Upper lobe of left lung (tissue), 6 donors: ENCODE data around the gene KRT82. TPM values are rescaled to one million over a fixed set of nuclear protein-coding genes. Genes with fewer than 3 reads are reported as not detected.

Experiments used
- ATAC-seq, 2 donors: fragments of 200-7000 bp; cut with Tn5 transposase; one replicate each; pipeline ENCODE4 v1.9.1; 2022; ENCODE audit warnings: mild to moderate bottlenecking in 2 of 2, moderate library complexity in 2 of 2; ENCODE audit not compliant: low FRiP score in 2 of 2
- DNase-seq, 2 donors: peaks; one replicate each; pipeline ENCODE4 v3.0.0-alpha.2; 2019 to 2020
- H3K27ac ChIP-seq, 4 donors: fragments of 200-600 bp; sonication (generic); one replicate each; pipeline ENCODE4 v1.5.1; 2016 to 2019
- H3K27me3 ChIP-seq, 4 donors: fragments of 200-600 bp; sonication (generic); one replicate each; pipeline ENCODE4 v1.5.1; 2017 to 2019
- H3K36me3 ChIP-seq, 4 donors: fragments of 200-600 bp; sonication (generic); one replicate each; pipeline ENCODE4 v1.5.1; 2016 to 2019
- H3K4me1 ChIP-seq, 4 donors: fragments of 200-600 bp; sonication (generic); one replicate each; pipeline ENCODE4 v1.5.1; 2018 to 2019
- H3K4me3 ChIP-seq, 4 donors: fragments of 200-600 bp; sonication (generic); one replicate each; pipeline ENCODE4 v1.5.1; 2017 to 2019; ENCODE audit warnings: mild to moderate bottlenecking in 2 of 4, moderate library complexity in 1 of 4
- H3K9me3 ChIP-seq, 4 donors: fragments of 200-600 bp; sonication (generic); one replicate each; pipeline ENCODE4 v1.5.1; 2018 to 2019
- CTCF ChIP-seq, 6 experiments: fragments of 450-650 bp in 4 of 6; fragments of 200-600 bp in 2 of 6; sonication (generic) in 2 of 6; IDR thresholded peaks; one replicate each; pipeline ENCODE4 v1.5.1; 2016 to 2019; ENCODE audit warnings: antibody characterized with exemption in 6 of 6
- EP300 ChIP-seq, 4 donors: sonication (generic); formaldehyde crosslinking; IDR thresholded peaks; one replicate each; pipeline ENCODE4 v1.5.1; 2017; ENCODE audit warnings: antibody characterized with exemption in 4 of 4, control low read depth in 2 of 4
- POLR2A ChIP-seq, 4 donors: fragments of 450-650 bp; IDR thresholded peaks; one replicate each; pipeline ENCODE4 v1.5.1; 2016 to 2017; ENCODE audit warnings: antibody characterized with exemption in 4 of 4, mild to moderate bottlenecking in 2 of 4
- POLR2AphosphoS5 ChIP-seq, 2 donors: sonication (generic); formaldehyde crosslinking; IDR thresholded peaks; one replicate each; pipeline ENCODE4 v1.5.1; 2017; ENCODE audit warnings: antibody characterized with exemption in 2 of 2
- WGBS, 2 donors: methylation state at CpG; one replicate each; pipeline ENCODE4 v1.1.5; 2017 to 2018; 5-methylcytosine and 5-hydroxymethylcytosine counted together
- total RNA-seq, 6 donors: library from RNA; depleted of rRNA in 4 of 6; stranded (reverse); fragments of >200 nt in 4 of 6; gene quantifications; one replicate each; pipeline versions ENCODE4 v1.1.0 to v1.2.1, GENCODE V29; 2016 to 2021
- donor health status: DM: no; HTN: no; CAD: no; lungs with moderate emphysema.
- donor health status: DM: no; HTN: yes; CAD: no; lungs with severe emphysema.

KRT82 gene
- total RNA-seq, 6 donors from 2014 or later: not detected

- ATAC-seq (no peak), DNase-seq (no peak)
- Histone ChIP-seq H3K36me3 (no peaks in the 10 kb centered on the region), H3K27me3 (no peaks in the 10 kb centered on the region), H3K27ac (no peak overlapping the region), H3K4me1 (peaks cover 0 to 9% (median 4%) of the 10 kb centered on the region in 4 donors), H3K4me3 (no peak overlapping the region), H3K9me3 (no peaks in the 10 kb centered on the region)
- TF ChIP-seq CTCF (IDR thresholded peaks at IDR 0.05): no peak
- no peak for TF ChIP-seq POLR2A (IDR thresholded peaks at IDR 0.05)
- TF ChIP-seq POLR2AphosphoS5 (IDR thresholded peaks at IDR 0.05): no peak
- TF ChIP-seq EP300 (IDR thresholded peaks at IDR 0.05): no peak
- 96% methylated on average over 4 of the region's 4 CpGs; no CpG with 5 or more reads in 1 of the 2 donors for WGBS, 2 donors
These were observed 12.5 kb upstream of the KRT82 start for GRCh38 chr12:52418576-52419110.

GRCh38 chr12:52417740-52418139 lies 11.6 kb upstream of the KRT82 start:
- H3K4me1 ChIP-seq: peaks cover 0 to 9% (median 4%) of the 10 kb centered on the region in 4 donors
- no peaks in the 10 kb centered on the region for H3K36me3 ChIP-seq
- TF ChIP-seq POLR2AphosphoS5 (IDR thresholded peaks at IDR 0.05): no peak
- H3K27me3 ChIP-seq: no peaks in the 10 kb centered on the region
- no peak overlapping the region for H3K4me3 ChIP-seq
- peak in 1 of 2 donors; percentile 50 for DNase-seq
- no peaks in the 10 kb centered on the region for H3K9me3 ChIP-seq
- peak overlapping the region in 1 of 4 donors; percentile 26 for H3K27ac ChIP-seq
- WGBS, 2 donors: 67 to 79% methylated on average over 2 of the region's 2 CpGs
- no peak for ATAC-seq

- no peak overlapping the region for H3K4me3 ChIP-seq
- H3K27ac ChIP-seq: peak overlapping the region in 1 of 4 donors; percentile 26
- no peaks in the 10 kb centered on the region for H3K27me3 ChIP-seq
- WGBS, 2 donors: 75 to 84% methylated on average over 1 of the region's 1 CpG
- DNase-seq: no peak
- ATAC-seq: peak in 1 of 2 donors; percentile 3
- no peaks in the 10 kb centered on the region for H3K9me3 ChIP-seq
- no peaks in the 10 kb centered on the region for H3K36me3 ChIP-seq
- H3K4me1 ChIP-seq: peaks cover 0 to 9% (median 4%) of the 10 kb centered on the region in 4 donors
- TF ChIP-seq POLR2A (IDR thresholded peaks at IDR 0.05) (no peak), CTCF (IDR thresholded peaks at IDR 0.05) (no peak), EP300 (IDR thresholded peaks at IDR 0.05) (no peak), POLR2AphosphoS5 (IDR thresholded peaks at IDR 0.05) (no peak)
These were observed 10.7 kb upstream of the KRT82 start for GRCh38 chr12:52416795-52417194.

GRCh38 chr12:52415870-52416750 lies 10.0 kb upstream of the KRT82 start:
- Histone ChIP-seq H3K9me3 (no peaks in the 10 kb centered on the region), H3K36me3 (no peaks in the 10 kb centered on the region), H3K4me3 (no peak overlapping the region), H3K27me3 (no peaks in the 10 kb centered on the region), H3K4me1 (peaks cover 0 to 9% (median 4%) of the 10 kb centered on the region in 4 donors), H3K27ac (peak overlapping the region in 1 of 4 donors; percentile 26)
- 70 to 73% methylated on average over 10 of the region's 10 CpGs for WGBS, 2 donors
- no peak for DNase-seq
- TF ChIP-seq EP300 (IDR thresholded peaks at IDR 0.05): peak in 1 of 4 donors; percentile 26
- no peak for TF ChIP-seq CTCF (IDR thresholded peaks at IDR 0.05)
- TF ChIP-seq POLR2AphosphoS5 (IDR thresholded peaks at IDR 0.05): peak; percentile 20 to 36
- ATAC-seq: peak in 1 of 2 donors; percentile 49

GRCh38 chr12:52414936-52415335 lies 8.8 kb upstream of the KRT82 start:
- H3K36me3 ChIP-seq: no peaks in the 10 kb centered on the region
- no peaks in the 10 kb centered on the region for H3K9me3 ChIP-seq
- TF ChIP-seq EP300 (IDR thresholded peaks at IDR 0.05) (no peak), POLR2A (IDR thresholded peaks at IDR 0.05) (no peak), CTCF (IDR thresholded peaks at IDR 0.05) (no peak), POLR2AphosphoS5 (IDR thresholded peaks at IDR 0.05) (no peak)
- H3K27me3 ChIP-seq: no peaks in the 10 kb centered on the region
- ATAC-seq (no peak), DNase-seq (no peak)
- no peak overlapping the region for H3K27ac ChIP-seq
- 85 to 89% methylated on average over 2 to 5 of the region's 5 CpGs for WGBS, 2 donors
- no peak overlapping the region for H3K4me3 ChIP-seq
- peaks cover 0 to 9% (median 4%) of the 10 kb centered on the region in 4 donors for H3K4me1 ChIP-seq
